GM21381 (cell line): ENCODE results near the gene AKAP5.

Experiments used
- ATAC-seq: cut with Tn5 transposase; IDR thresholded peaks from one replicate; pipeline ENCODE4 v1.9.1; 2021; ENCODE audit warnings: mild to moderate bottlenecking, moderate library complexity; ENCODE audit not compliant: unreplicated experiment

AKAP5 gene

DNA sequence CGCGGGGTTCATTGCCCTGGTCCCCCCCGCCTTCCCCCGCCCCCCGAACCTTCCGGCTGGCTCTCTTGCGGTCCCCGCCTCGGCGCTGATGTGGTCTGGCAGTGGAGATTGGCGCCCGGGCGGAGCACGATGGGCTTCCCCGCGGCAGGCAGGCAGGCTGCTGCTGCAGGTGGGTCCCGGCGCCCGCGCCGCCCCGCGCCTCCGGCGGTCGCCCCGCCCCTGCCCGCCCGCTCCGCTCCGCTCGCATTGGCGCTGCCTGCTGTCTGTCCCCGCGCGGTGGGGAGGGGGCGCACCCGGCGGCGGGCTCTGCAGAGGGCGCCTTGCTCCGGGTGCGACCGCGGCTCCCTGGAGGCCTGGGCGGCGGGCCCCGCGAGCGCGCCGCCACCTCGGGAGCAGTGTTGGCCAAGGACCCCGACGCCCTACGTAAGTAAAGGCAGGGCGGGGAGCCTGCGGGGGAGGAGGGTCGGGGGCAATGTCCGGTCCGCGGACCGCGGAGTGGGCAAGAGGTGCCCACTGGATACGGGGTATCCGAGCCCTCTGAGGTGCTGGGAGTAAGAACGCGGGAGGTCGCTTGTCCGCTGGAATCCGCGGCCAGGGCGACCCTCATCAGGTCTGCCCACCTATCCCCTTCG lies at the start of gene AKAP5:
TSS of gene AKAP5 (plus strand) at position 309 of the 632 bp plus-strand sequence. CDS start 2,896 bp downstream, outside the sequence.
- peak; percentile 59 for ATAC-seq

- no peak for ATAC-seq
These were observed 48.9 kb upstream of the AKAP5 start for GRCh38 chr14:64416348-64416932.

- no peak for ATAC-seq
These were observed 48.1 kb upstream of the AKAP5 start for GRCh38 chr14:64417055-64417770.

GRCh38 chr14:64417771-64418125 lies 47.6 kb upstream of the AKAP5 start:
- ATAC-seq: no peak

- no peak for ATAC-seq
These were observed 46.3 kb upstream of the AKAP5 start for GRCh38 chr14:64419003-64419402.

DNA sequence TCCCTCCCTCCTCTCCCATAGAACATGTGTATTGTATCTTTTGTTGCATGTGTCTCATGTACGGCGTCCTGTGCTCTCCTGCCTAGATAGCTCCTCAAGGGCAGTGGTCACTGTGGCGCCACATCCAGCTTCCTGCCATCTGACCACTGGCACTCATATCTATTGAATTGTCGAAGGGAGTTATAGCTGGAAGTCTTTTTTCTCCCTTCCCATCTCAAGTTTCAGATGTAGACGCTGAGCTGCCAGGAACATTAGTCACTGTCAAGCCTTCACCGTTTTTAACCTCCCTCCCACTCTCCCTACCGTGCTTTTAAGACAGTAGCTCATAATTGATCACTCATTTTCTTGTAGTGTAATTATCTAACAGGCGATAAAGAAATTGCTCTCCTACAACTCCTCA lies 44.1 kb upstream of the AKAP5 start:
- ATAC-seq: no peak

- ATAC-seq: no peak
These were observed 43.3 kb upstream of the AKAP5 start for GRCh38 chr14:64422005-64422404.

DNA sequence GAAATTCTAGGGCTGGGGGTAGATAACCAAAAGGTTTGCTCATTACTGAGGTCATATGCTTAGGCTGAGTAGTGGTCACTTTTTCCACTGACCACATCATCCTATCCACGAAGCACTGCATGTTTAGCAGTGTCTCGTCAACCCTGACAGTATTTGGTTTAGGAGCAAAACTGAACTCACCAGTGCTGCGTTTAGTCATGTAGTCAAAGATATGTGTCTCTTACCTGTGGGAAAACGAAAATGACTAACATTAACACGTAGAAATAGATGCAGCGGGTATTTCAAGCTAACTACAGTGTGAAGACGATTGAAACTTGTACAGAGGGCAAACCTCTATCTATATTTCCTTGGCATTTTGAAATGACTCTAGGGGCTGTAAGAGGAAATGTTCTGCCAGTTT lies 42.5 kb upstream of the AKAP5 start:
- no peak for ATAC-seq

- ATAC-seq: no peak
These were observed 41.3 kb upstream of the AKAP5 start for GRCh38 chr14:64423987-64424386.

GRCh38 chr14:64434528-64434927 lies 30.8 kb upstream of the AKAP5 start:
- no peak for ATAC-seq

- ATAC-seq: no peak
These were observed 27.0 kb upstream of the AKAP5 start for GRCh38 chr14:64438181-64438841.

GRCh38 chr14:64439141-64439540 lies 26.2 kb upstream of the AKAP5 start:
- no peak for ATAC-seq

DNA sequence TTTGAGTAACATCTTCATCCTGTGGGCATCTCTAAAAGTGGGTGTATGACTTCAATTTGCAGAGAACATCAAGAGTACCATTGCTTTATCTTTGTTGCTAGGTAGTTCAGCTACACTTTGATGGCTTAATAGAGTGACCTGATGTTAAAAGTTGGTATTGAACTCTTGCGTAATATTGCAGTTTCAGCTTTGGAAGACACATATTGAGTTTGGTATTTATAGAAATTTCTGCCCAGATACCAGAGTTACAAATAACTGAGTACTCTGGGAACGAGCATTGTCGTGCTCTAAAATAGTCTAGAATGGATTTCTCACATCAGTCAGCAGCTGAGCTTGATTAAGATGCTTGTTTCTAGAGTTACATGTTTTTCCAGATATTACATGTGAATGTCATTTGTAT lies 24.8 kb upstream of the AKAP5 start:
- no peak for ATAC-seq

DNA sequence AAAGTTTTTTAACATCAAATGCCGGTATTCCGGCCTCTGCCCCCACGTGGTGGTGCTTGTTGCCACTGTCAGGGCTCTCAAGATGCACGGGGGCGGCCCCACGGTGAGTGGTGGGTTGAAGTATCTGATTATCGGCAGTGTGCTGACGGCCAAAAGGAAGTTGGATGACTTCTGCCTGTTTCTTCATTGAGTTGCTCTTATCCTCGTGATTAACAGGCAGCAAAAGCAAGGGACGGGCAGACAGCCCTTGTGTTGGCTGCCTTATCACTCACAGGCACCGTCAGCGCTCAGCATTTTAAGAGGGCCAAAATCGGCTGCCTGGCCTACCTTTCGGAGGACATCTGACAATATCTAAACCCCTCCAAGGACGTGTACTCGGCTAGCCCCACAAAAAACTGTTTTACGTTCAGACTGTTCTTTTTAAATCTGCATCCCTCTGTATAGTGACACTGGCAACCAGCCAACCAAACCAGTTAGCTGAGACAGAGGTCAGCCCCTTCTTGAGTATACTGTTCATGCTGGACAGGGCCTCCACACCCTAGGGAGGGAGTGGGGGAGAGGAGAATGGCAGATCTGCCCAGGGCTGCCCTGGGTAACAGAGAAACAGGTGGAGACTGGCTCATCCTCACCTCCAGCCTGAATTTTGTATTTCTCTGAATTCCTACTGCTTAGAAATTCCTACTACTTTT lies 22.9 kb upstream of the AKAP5 start:
- no peak for ATAC-seq

GRCh38 chr14:64444140-64444539 lies 21.2 kb upstream of the AKAP5 start:
- no peak for ATAC-seq

DNA sequence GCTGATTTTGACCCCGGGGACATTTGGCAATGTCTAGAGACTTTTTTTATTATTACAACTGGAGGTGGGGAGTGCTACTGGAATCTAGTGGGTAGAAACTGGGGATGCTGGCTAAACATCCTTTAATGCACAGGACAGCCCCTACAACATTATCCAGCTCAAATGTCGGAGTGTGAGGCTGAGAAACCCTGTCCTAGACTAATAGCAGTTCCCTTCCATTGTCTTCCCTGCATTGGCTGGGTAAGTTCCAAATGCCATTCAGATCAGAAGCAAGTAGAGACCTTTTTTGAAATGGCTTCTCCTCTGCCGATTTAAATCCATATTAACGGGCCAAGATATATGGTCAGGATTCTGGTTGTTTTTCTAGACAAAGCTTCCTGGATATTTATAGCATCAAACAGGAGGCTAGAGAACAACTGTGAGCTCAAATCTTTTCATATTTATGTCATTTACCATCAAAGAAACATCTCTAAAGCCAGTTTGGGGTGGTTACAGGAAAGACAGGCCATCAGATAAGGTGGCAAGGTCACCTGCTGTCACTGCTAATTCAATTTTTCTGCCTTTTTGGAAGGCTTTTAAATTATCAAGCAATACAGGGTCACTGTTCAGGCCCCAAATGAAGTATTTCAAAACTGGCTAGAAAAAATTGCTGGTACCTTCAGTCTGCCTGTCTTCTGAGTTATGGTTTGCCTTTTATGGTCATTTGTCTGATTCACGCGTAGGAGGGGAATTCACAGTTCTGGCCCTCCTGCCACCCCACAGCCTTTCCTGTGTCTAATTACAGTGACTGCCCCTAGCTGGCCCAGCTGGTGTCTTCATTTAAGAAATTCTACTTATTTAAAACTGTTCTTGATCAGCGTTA lies 20.1 kb upstream of the AKAP5 start:
- ATAC-seq: peak; percentile 96

DNA sequence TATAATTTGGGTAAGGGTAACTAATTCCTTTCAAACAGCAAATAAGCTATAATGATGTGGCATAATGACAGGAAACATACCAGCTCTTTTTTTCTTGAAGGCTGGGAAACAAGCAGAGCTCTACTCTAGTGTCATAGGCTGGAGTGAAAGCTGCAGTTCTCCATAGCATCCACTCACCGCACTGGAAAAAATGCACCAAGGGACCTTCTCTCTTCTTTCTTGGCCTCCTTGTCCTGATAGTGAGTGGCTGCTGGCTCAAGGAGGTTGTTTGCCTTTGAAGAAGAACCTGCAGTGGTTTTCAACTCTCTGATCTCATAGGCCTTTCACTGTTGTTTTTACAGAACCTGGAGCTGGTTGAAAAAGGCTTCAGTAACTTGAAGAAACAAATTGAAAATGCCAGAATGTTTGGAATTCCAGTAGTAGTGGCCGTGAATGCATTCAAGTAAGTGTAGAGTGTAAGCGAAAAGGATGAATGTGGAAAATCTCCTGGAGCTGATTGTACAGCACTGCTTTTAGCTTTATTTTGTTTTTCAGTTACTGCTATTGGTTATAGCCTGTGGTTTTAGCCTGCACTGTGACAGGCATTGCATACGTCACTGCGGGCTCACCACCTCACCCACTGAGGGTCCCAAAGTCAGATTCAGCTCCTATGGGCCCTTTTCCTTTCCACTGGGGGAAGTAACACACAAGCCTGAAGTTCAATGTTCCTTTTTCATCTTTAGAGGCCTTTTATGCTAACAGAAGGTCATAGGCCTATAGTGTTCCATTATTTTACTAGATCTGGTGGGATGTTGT lies 17.2 kb upstream of the AKAP5 start:
- ATAC-seq: no peak

DNA sequence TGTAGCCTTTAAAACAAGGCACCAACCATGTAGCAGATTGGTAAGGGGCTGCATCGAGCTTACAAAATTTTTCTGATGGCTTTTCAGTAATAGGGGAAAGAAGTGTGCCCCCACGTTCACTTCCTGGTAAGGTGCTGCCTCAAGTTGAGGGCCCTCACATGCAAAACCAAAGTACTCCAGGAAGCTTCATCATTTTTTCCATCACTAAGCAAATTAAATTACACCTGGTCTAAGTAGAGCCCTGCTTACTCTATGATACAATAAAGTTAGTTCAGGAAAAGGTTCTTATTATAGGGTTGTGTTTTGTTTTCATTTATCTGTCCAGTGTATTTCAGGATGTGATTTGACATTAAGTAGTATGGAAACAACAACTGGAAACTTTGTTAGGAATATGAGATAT lies 15.0 kb upstream of the AKAP5 start:
- ATAC-seq: no peak

- ATAC-seq: no peak
These were observed 10.6 kb upstream of the AKAP5 start for GRCh38 chr14:64454671-64455070.
